K562 (cell line): ENCODE data around the gene ALDH7A1. TPM values are rescaled to one million over a fixed set of nuclear protein-coding genes. Genes with fewer than 3 reads are reported as not detected.

ENCODE experiments used
- ATAC-seq: fragments of 200-7000 bp; cut with Tn5 transposase; 3 replicates; pipeline ENCODE4 v1.9.1; 2020; ENCODE audit warnings: moderate library complexity
- BruUV-seq: library from RNA; stranded (reverse); fragments of 400-500 nt; replicated peaks from 2 replicates; lab custom pipeline; 2021; lab: Mats Ljungman, UMichigan
- CTCF ChIA-PET: fragments of 300-600 bp; formaldehyde crosslinking; extraction: SDS; loops from one replicate; lab custom pipeline; 2021; ENCODE audit warnings: low intra/inter-chr PET ratio; lab: Yijun Ruan, JAX
- POLR2A ChIA-PET: fragments of 300-600, 350-650 bp; sonication (Branson Sonifier 250); formaldehyde crosslinking; extraction: SDS; loops from one replicate; lab custom pipeline; 2021; ENCODE audit warnings: antibody characterized with exemption, inconsistent platforms; lab: Yijun Ruan, JAX
- DNase-seq, 4 experiments: peaks; one replicate each; pipeline versions ENCODE4 v3.0.0 to v3.0.0-alpha.2; 2011 to 2018; ENCODE audit warnings: low spot score in 3 of 4, mixed read lengths in 3 of 4; ENCODE audit errors: extremely low read depth in 1 of 4
- FAIRE-seq: peaks from 2 replicates; lab custom pipeline; 2011; peaks lifted over from hg19 to GRCh38; lab: Jason Lieb, UNC
- H2AFZ ChIP-seq: 2 replicates; pipeline ENCODE4 v1.6.0; 2011; ENCODE audit warnings: low read depth, low read length, control low read depth, inconsistent platforms
- H3K27ac ChIP-seq: fragments of 200-600 bp; 3 replicates; pipeline ENCODE4 v1.8.0; 2011; ENCODE audit warnings: low read depth, mild to moderate bottlenecking, control low read depth, inconsistent platforms, low read length, moderate library complexity, mixed read lengths; ENCODE audit errors: extremely low read depth
- H3K27me3 ChIP-seq, 2 experiments: fragments of 300-600 bp in 1 of 2; 2 replicates in 1 of 2; 3 replicates in 1 of 2; pipeline versions ENCODE4 v1.6.0 to v1.8.0; 2011; ENCODE audit warnings: inconsistent platforms in 2 of 2, low read length in 2 of 2, mild to moderate bottlenecking in 1 of 2, mixed read lengths in 1 of 2, moderate library complexity in 1 of 2; ENCODE audit not compliant: control insufficient read depth in 2 of 2, insufficient read depth in 2 of 2
- H3K36me3 ChIP-seq: fragments of 300-600 bp; 3 replicates; pipeline ENCODE4 v1.8.0; 2011; ENCODE audit warnings: mild to moderate bottlenecking, low read length, inconsistent platforms; ENCODE audit not compliant: control insufficient read depth, insufficient read depth
- H3K4me1 ChIP-seq, 2 experiments: fragments of 200-600 bp in 1 of 2; replicated peaks in 1 of 2; 2 replicates in 1 of 2; 3 replicates in 1 of 2; pipeline versions ENCODE4 v1.5.1 to v1.8.0; 2011; ENCODE audit warnings: inconsistent platforms in 2 of 2, low read length in 2 of 2, mild to moderate bottlenecking in 1 of 2, mixed read lengths in 1 of 2, moderate library complexity in 1 of 2; ENCODE audit not compliant: control insufficient read depth in 2 of 2, insufficient read depth in 2 of 2
- H3K4me2 ChIP-seq: 2 replicates; pipeline ENCODE4 v1.6.1; 2011; ENCODE audit warnings: low read length, control low read depth, inconsistent platforms, mixed read lengths; ENCODE audit not compliant: insufficient read depth
- H3K4me3 ChIP-seq: fragments of 200-600 bp; sonication (generic), shearing (Covaris generic); 2 replicates; pipeline ENCODE4 v1.5.1; 2016; ENCODE audit warnings: control low read depth, inconsistent platforms
- H3K79me2 ChIP-seq: fragments of 200-600 bp; 3 replicates; pipeline ENCODE4 v1.8.0; 2011; ENCODE audit warnings: low read length, inconsistent platforms; ENCODE audit not compliant: control insufficient read depth, insufficient read depth
- H3K9ac ChIP-seq, 2 experiments: 2 replicates each; pipeline versions ENCODE4 v1.6.0 to v1.6.1; 2011; ENCODE audit warnings: low read depth in 2 of 2, low read length in 2 of 2, control low read depth in 1 of 2, inconsistent platforms in 1 of 2, mild to moderate bottlenecking in 1 of 2, mixed read lengths in 1 of 2; ENCODE audit not compliant: insufficient read depth in 1 of 2
- H3K9me1 ChIP-seq: one replicate; pipeline ENCODE4 v1.6.0; 2011; ENCODE audit warnings: inconsistent platforms, mild to moderate bottlenecking, low read length, moderate library complexity; ENCODE audit not compliant: control insufficient read depth, insufficient read depth
- H3K9me3 ChIP-seq: replicated peaks from 2 replicates; pipeline ENCODE4 v1.5.1; 2011; ENCODE audit warnings: low read depth, low read length, inconsistent platforms; ENCODE audit not compliant: control insufficient read depth, insufficient read depth
- H4K20me1 ChIP-seq: replicated peaks from 2 replicates; pipeline ENCODE4 v1.6.1; 2011; ENCODE audit warnings: low read length, inconsistent platforms, mixed read lengths; ENCODE audit not compliant: control insufficient read depth, insufficient read depth
- EP400 ChIP-seq: fragments of 450-650 bp; IDR thresholded peaks from 2 replicates; pipeline ENCODE4 v1.6.1; 2017; ENCODE audit warnings: antibody characterized with exemption, mild to moderate bottlenecking, moderate library complexity
- JUNB ChIP-seq: fragments of 450-650 bp; formaldehyde crosslinking; conservative IDR thresholded peaks from 2 replicates; pipeline ENCODE4 v1.4.0; 2020; ENCODE audit warnings: mild to moderate bottlenecking
- LEF1 ChIP-seq: fragments of 450-650 bp; IDR thresholded peaks from 2 replicates; pipeline ENCODE4 v1.6.1; 2016; ENCODE audit warnings: mild to moderate bottlenecking
- MAZ ChIP-seq, 2 experiments: fragments of 450-650 bp in 1 of 2; sonication (generic) in 1 of 2; formaldehyde crosslinking; IDR thresholded peaks in 1 of 2; conservative IDR thresholded peaks in 1 of 2; 2 replicates each; pipeline versions ENCODE4 v1.4.0 to v1.5.0; 2020; ENCODE audit warnings: mild to moderate bottlenecking in 1 of 2, missing genetic modification reagents in 1 of 2
- MEF2A ChIP-seq: IDR thresholded peaks from 2 replicates; pipeline ENCODE4 v1.6.1; 2011; ENCODE audit warnings: low read depth, mild to moderate bottlenecking, low read length, moderate library complexity; ENCODE audit not compliant: control insufficient read depth
- PPARD ChIP-seq: fragments of 250-450 bp; sonication (Bioruptor Pico); IDR thresholded peaks from 2 replicates; pipeline ENCODE4 v1.8.0; 2022; ENCODE audit warnings: inconsistent platforms, mild to moderate bottlenecking, moderate library complexity
- PRDM10 ChIP-seq: fragments of 450-650 bp; IDR thresholded peaks from 2 replicates; pipeline ENCODE4 v1.6.1; 2018; ENCODE audit not compliant: partially characterized antibody
- PREB ChIP-seq: sonication (generic); formaldehyde crosslinking; IDR thresholded peaks from 2 replicates; pipeline ENCODE4 v1.8.1; 2023; ENCODE audit warnings: mild to moderate bottlenecking, missing genetic modification reagents
- TGIF2 ChIP-seq: sonication (generic); formaldehyde crosslinking; IDR thresholded peaks from 2 replicates; pipeline ENCODE4 v1.8.1; 2022; ENCODE audit warnings: mild to moderate bottlenecking, missing genetic modification reagents, moderate library complexity
- ZBTB17 ChIP-seq: fragments of 450-650 bp; formaldehyde crosslinking; IDR thresholded peaks from 2 replicates; pipeline ENCODE4 v1.4.0; 2020; ENCODE audit warnings: mild to moderate bottlenecking
- ZNF695 ChIP-seq: fragments of 450-650 bp; formaldehyde crosslinking; IDR thresholded peaks from 2 replicates; pipeline ENCODE4 v1.4.0; 2020; ENCODE audit warnings: mild to moderate bottlenecking, moderate library complexity
- ZNF77 ChIP-seq: fragments of 250-450 bp; sonication (Bioruptor Pico); IDR thresholded peaks from 2 replicates; pipeline ENCODE4 v1.5.0; 2020
- ZNF785 ChIP-seq: fragments of 250-450 bp; sonication (Bioruptor Pico); IDR thresholded peaks from 2 replicates; pipeline ENCODE4 v1.4.0; 2020; ENCODE audit warnings: mild to moderate bottlenecking
- WGBS: fragments of 100-300 bp; shearing (Covaris generic); methylation state at CpG from one replicate; pipeline ENCODE4 v1.1.6; 2016; ENCODE audit warnings: low coverage, mixed read lengths; ENCODE audit not compliant: insufficient coverage; ENCODE audit errors: missing lambda C conversion rate; 5-methylcytosine and 5-hydroxymethylcytosine counted together
- in situ Hi-C: fragments of 300-500 bp; cut with MboI; formaldehyde crosslinking; loops from 4 replicates; pipeline ENCODE4 v1.15.0; 2018; ENCODE audit warnings: inconsistent platforms, mixed read lengths
- intact Hi-C: fragments of 100-400 bp; cut with micrococcal nuclease; formaldehyde crosslinking; loops from 2 replicates; pipeline ENCODE4 v1.14.2; 2022
- polyA plus RNA-seq, 8 experiments: library from polyadenylated mRNA; depleted of rRNA in 4 of 8; stranded (reverse) in 5 of 8; unstranded in 3 of 8; fragments of >200 nt; fragmentation: Nextera tagmentation in 2 of 8; fragmentation: Illumina TruSeq in 1 of 8; extraction: Ambion mirVana in 2 of 8; extraction: Trizol in 1 of 8; gene quantifications; 2 replicates each; pipeline versions ENCODE4 v1.2.1 to v1.2.3, GENCODE V29; 2011 to 2014; ENCODE audit warnings: inconsistent platforms in 1 of 8, missing spikeins in 1 of 8
- total RNA-seq, 7 experiments: library from RNA; depleted of rRNA in 6 of 7; stranded (reverse); fragments of >200 nt in 6 of 7; fragmentation: Illumina TruSeq in 2 of 7; extraction: Trizol in 2 of 7; gene quantifications; 2 replicates each; pipeline versions ENCODE4 v1.2.1 to v1.2.3, GENCODE V29; 2011 to 2021; ENCODE audit warnings: low replicate concordance in 1 of 7

Gene ALDH7A1
- total and polyA plus RNA-seq, 9 of the 15 experiments (the other 6 are each of a cell fraction or from before 2014, with no cell fraction given) = 0.04 to 0.49 TPM; not detected in 7

DNA sequence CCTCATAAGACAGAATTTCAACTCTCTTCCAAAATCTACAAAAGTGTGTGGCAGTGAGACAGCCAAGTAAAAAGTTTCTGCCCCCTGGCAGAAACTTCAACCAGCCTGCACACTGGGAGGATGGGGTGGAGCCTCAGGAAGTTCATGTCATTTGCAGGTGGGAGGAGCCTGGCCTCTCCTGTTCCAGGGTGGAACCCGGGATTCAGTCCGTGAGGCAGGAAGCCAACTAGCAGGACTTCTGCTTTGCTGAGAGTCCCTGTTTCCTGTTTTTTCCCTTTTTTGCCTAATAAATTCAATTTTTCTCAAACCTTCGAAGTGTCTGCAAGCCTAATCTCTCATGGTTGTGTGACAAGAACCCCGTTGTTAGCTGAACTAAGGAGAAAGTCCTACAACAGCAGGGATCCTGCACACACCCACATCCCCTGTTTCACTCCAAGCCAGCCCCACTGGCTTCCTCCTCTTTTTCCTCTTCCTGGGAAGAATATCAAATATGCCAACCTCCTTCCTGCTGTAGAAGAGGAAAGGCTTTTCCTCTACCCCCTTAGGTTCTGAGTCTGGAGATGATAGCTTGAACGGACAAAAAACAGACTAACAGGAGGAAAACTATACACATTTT, 69.3 kb downstream of the ALDH7A1 start (continued):
- TF ChIP-seq PPARD (CRISPR knock-in tag) (no peak), PRDM10 (peak; percentile 10), LEF1 (no peak)

DNA sequence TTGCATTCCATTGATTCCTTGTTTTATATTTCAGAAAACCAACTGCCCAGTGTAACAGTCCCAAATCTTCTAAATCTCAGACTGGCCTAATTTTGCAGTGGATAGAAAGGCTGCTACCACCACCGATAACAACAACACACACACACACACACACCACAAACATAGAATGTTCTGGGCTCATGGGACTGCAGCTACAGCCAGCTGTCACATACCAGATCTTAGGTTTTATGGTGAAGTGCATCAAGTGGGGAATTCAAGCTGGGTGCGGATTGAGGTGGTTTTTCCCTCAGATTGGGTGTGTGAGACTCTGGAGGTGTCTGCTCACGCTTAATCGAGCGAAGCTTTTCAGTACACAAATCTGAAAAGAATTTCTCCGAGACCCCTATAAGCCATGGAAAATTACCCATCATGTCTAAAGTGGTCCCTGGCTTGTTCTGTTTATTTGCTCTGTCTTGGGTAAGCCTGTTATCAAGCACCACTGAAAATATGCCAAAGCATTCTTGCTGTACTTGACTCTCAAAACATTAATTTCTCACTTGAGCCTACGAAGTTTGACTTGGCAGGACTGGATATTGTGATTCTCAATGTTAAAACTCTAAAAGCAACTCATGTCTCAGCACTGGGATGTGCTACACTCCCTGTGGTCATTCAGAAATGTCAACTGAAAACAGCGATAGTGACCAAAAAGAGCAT, 71.1 kb downstream of the ALDH7A1 start:
- BruUV-seq = no TSS peak
- no peak overlapping the region for H3K4me3 ChIP-seq
- H3K9ac ChIP-seq = no peak overlapping the region
- intact Hi-C loops (no loop called here), in situ Hi-C loops (no loop called here)
- ATAC-seq (no peak), DNase-seq (no peak), FAIRE-seq (no peak)
- TF ChIP-seq MAZ (CRISPR knock-in tag; conservative IDR thresholded peaks at IDR 0.05 in 1 of 2, IDR thresholded peaks at IDR 0.05 in 1 of 2) (no peak), TGIF2 (CRISPR knock-in tag) (no peak), ZNF695 (CRISPR knock-in tag) (no peak), JUNB (CRISPR knock-in tag) (no peak), EP400 (no peak), ZNF77 (CRISPR knock-in tag) (no peak), ZNF785 (CRISPR knock-in tag) (no peak), ZBTB17 (CRISPR knock-in tag) (no peak), MEF2A (no peak), PREB (no peak)
- 58% methylated on average over 8 of the region's 8 CpGs for WGBS
- peak overlapping the region; percentile 18; the same call in 1 of the 3 replicates for H3K27ac ChIP-seq
- no peaks in the 10 kb centered on the region for H3K27me3 ChIP-seq
- no peaks in the 10 kb centered on the region for H3K9me3 ChIP-seq
- no peaks in the 10 kb centered on the region for H3K79me2 ChIP-seq
- CTCF ChIA-PET = no interaction called here
- H3K4me2 ChIP-seq = no peak overlapping the region
- POLR2A ChIA-PET = interaction anchor here (1.2 kb wide), 1 partner anchor 8 kb away, joined by 3 read pairs; no protein-coding TSS in a partner anchor
- no peaks in the 10 kb centered on the region for H3K9me1 ChIP-seq
- H2AFZ ChIP-seq = peak overlapping the region; percentile 67
- H3K36me3 ChIP-seq = no peaks in the 10 kb centered on the region; the same call in 2 of the 3 replicates
- H4K20me1 ChIP-seq = no peaks in the 10 kb centered on the region
- H3K4me1 ChIP-seq = peaks cover 15 to 25% of the 10 kb centered on the region in 2 experiments
